HG02759 (cell line): Measurements from ENCODE around the gene FGG.
A peak's percentile ranks its signal among the peaks of the same experiment; 100 is the strongest.

Source experiments
- ATAC-seq: cut with Tn5 transposase; IDR thresholded peaks from one replicate; pipeline ENCODE4 v1.9.1; 2021; ENCODE audit warnings: mild to moderate bottlenecking, moderate library complexity; ENCODE audit not compliant: unreplicated experiment

Gene FGG

DNA sequence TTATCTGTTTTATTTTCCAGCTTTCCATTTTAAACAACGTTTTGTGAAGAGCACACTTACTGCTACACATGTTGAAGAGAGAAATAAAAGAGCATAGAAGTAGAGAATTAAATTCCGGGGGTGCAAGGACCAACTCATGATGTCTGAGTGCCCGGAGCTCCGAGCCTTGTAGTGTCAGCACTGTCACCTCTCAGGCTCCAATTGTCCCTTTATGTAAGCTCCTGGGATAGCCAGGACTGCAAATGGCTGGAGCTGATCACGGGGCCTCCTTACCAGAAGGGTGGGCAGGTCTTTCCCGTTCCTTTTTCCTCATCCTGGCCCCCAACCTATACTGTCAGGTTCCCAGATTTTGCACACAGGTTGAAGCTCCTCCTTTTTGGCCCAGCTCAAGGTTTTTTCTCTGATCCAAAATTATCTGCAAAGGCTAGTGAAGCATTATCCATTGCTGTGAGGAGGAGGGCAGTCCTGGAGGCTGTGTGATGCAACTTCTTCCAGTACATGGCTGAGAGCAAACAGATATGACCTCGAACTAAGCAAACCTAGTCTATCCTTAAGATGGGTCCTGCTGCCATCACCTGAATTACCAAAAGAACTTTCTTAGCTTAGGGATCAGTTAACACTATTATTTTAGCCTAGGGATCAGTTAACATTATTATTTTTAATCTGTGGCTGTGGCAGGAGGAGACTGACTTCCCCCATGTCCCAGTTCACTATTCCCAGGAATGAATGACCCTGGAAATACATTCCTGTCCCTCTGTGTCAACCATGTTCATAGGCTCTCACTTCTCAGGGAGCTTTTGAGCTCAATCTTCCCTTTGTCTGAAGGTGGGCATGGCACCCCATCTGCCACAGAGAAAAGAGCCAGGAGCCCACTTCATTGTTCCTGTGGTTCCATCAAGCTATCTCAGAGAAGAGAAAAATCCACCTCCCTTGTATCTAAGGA, at the start of gene FGG:
TSS of gene FGG (minus strand) at position 185 of the 943 bp plus-strand sequence. CDS start at position 138, 47 bp downstream.
- no peak for ATAC-seq

DNA sequence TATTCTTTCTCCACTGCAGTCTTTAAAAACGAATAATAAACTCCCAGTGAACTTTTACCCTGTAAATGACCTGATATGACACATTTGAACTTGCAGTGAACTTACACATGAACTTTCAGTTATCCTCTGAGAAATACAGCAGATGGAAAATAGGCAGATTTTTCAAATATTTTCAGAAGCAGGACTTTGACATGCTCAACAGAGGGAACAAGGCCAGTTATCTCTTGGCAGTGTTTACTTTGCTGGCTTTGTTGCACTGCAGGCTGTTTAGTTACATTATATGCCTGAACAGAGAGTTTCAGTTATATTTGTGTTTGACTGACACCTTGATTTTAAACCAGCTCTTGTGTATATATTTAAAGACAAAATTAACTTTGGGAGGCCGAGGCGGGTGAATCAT, 47.6 kb upstream of the FGG start:
- ATAC-seq = no peak

DNA sequence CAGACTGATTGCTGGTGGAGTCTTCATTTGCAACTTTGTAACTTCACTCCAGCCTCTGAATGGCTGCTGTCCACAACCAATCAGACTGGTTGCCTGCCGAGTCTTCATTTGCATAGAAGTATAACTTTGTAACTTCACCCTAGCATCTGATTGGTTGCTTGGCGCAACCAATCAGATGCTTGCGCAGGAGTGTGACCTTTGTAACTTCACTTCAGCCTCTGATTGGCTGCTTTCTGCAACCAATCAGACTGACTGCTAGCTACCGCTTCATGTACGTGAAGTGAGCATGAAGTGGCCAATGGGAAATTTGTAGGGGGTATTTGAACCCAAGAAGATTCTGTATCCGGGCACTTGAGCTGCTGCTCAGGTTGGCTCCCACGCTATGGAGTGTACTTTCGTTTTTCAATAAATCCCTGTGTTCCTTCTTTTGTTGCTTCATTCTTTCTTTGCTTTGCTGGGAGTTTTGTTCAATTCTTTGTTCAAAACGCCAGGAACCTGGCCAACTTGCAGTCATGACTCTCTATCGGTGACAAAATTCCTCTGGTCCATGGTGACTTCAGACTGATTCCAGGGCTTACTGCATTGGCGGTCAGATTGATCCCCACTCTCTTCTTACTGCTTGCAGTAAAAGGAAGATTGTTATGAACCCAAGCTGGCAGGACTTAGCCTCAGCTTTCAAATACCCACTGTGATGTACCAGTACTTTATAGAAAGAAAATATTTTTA, 46.4 kb upstream of the FGG start:
- no peak for ATAC-seq

DNA sequence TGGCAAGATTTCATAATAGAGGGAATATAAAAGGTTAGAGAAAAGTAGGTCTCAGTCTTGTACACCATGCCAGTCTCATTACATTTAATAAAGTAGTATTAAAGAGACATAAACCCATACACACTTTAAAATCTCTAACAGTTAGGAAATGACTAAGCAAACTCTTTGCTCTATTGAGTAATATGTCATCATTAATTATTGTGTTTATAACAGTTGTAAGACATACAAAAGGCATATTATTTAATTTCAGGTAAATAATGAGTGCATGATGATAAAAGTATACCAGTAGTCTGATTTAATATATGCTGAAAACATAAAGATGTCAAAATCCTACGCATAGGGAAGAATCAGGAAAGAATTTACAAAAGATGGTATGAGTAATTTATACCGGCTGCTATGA, 31.0 kb upstream of the FGG start:
- no peak for ATAC-seq

DNA sequence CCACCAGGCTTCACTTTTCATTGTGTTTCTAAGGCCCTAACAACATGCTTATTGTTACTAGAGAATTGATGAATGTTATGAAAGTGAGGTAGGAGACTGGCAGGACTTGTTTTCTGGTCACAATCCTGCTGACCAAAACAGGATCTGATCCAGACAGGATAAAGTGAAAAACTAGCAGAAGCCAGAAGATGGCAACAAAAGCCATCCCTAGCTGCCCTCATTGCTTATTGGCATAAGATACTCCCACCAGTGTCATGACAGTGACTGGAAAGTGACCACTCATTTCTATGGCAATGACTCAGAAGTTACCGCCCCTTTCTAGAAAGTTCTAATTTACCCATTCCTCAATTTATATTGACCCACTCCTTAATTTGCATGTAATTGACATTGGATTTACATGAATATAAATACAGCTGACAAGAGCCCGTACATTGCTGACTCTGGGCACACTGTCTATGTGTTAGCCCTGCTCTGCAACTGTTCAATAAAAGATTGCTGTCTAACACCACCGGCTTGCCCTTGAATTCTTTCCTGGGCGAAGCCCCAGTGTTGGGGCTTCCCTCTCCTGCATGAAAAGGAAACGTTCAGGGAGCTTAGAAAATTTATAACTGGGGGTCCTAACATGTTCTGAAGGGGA, 30.0 kb upstream of the FGG start:
- ATAC-seq = no peak

DNA sequence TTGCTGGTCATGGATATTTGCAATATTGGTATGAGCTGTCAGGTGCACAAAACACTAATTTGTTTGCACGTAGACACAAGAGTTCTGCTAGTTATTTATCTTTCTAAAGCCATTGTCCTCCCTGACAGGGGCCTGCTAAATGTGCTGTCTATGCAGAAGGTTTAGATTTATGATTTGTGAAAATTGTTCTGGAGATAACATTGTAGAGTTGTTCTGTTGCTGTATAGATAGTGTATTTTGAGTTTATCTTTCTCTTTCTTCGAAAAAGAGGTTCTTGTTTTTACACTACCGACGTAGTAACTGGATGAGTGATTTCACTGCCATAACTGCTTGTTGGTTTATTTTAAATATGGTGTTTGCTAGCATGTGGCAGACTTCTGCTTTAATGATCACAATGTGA, 28.5 kb upstream of the FGG start:
- no peak for ATAC-seq

DNA sequence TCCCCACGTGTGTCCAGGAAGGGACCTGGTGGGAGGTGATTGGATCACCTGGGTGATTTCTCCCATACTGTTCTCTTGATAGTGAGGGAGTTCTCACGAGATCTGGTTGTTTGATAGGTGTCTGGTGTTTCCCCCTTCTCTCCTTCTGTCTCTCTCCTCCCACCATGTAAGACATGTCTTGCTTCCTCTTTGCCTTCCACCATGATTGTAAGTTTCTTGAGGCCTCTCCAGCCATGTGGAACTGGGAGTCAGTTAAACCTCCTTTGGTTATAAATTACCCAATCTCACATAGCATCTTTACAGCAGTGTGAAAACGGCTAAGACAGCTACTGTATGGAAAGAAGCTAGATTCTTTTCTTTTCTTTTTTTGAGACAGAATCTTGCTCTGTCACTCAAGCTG, 21.6 kb upstream of the FGG start:
- peak; percentile 60 for ATAC-seq

DNA sequence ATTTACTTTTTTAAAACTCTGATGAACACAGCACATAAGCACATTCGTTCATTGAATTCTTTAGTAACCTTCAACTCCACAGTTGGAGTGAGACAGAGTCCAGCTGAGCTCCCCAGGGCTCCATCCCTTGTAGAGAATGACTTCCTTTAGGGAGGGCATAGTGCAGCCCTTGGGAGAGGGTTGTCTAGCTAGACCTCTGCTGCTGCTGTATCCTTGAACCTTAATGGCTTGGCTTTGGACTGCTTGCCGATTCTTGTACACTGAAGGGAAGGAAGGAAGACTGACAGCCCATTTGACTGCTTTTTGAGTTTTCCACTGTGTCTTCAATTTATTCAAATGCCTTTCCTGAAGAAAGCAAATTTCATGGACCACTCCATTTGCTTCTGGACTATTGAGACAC, 19.4 kb upstream of the FGG start:
- no peak for ATAC-seq

DNA sequence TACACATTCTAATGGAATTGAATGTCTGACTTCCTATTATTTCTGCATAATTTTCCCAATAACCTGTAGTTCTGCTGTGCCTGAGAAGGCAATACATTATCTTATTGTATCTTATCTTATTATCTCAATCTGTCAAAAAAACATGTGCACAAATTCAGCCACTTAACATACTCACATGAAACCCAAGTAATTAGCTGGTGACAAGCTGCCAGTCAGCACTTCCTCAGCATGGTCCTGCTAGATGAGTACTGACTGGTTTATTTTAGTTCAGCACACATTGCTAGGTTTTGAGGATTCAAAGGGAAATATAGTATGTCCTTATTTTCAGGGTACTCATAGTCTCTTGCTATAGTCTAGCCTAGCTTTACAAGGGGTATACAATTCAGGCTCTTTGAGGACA, 17.9 kb upstream of the FGG start:
- no peak for ATAC-seq

DNA sequence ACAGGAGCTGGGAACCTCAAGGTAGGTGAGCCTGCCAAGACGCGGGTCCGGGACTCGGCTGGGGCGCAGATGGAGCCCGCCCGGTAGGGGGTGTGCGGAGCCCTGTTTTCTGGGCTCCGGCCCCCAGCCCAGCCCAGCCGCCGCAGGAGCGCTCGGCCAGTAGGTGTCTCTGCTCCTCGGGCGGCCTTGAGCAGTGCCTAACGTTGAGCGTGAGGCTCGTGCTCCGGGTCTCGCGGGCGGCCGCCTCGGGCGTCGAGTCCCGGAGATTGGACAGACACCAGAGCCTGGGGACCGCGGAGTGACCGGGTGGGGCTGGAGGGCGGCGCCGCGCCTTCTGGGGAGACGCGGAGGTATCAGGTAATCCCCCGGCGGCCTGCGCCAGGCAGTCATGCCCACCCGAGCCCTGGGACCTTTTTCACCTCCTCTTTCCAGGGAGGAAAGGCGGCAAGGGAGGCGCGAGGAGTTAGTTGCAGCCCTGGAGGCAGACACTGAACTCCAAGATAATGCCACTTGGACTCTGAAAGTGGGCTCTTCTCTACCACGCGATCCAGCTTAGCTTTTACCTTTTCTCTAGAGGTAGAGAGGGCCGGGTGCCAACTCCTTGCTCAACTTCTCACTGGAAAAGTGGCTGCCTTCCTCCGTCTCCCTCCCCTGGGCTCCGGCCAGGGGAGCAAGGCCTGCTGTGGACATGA, 14.5 kb upstream of the FGG start:
- ATAC-seq = peak; percentile 99

DNA sequence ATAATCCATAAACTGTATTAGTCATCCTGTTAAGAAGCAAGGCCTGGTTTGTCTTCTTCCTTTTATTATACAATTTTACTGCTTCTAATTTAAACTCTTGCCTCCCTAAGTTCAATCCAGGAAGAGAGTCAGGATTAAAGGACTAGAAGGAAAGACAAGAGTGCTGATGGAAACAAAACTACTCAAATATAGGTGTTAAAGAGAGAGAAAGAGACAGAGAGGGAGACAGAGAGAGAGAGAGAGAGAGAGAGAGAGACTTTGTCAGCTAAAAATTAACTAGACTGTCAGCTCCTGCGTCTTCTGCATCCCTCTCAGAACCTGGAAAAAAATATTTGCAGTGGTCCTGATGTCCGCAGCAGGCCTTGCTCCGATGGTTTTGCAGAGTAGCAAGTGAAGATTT, 13.5 kb upstream of the FGG start:
- no peak for ATAC-seq

DNA sequence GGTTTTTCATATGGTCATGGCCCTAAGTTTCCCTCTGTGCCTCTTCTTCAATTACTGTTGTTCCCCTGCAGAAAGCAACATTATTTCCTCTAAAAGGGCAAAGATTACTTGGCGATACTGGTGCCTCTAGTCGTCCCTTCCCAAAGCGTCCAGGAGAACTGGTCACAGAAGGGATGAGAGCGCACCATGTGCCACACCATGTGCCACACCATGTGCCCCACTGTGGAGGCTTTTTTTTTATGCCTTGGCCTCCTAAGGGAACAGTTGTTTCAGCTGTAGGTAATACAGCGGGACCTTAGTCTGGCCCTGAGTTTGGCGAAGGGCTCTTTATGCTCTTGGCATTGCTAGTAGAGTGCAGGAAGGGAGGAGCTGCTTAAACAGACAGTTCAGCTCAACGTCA, 11.5 kb upstream of the FGG start:
- no peak for ATAC-seq

DNA sequence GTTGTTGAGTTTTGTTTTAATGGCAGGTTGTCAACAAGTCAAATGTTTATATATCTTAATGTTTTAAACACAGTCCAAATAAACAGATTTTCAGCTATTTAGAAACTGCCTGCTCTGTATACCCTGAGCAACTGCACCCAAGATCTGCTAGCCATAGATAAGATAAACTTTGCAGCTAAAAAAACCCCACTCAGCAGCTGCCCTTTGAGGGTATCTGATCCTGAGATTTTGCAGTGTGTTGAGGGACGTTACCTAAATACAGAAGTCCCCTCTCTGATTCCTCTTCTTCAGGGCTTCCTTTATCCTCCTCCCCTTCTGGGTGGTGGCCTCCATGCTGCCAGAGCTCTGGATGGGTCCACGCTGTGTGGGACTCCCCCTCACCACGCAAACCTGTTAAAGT, 11.0 kb upstream of the FGG start:
- no peak for ATAC-seq

DNA sequence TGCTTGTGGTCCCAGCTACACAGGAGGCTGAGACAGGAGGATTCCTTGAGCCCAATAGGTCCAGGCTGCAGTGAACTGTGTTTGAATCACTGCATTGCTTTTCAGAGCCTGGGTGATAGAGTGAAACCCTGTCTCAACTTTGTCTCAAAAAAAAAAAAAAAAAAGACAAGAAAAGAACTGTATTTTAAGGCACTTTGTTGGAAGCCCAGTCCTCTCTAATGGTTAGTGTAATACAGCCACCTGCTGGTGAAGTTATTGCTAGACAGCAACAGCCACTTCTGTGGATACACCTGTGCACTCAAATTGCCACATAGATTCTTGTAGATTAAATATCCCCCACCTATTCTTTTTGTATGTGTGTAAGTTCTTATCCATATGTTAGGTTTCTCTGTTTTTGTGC, 10.1 kb upstream of the FGG start:
- ATAC-seq = peak; percentile 39

DNA sequence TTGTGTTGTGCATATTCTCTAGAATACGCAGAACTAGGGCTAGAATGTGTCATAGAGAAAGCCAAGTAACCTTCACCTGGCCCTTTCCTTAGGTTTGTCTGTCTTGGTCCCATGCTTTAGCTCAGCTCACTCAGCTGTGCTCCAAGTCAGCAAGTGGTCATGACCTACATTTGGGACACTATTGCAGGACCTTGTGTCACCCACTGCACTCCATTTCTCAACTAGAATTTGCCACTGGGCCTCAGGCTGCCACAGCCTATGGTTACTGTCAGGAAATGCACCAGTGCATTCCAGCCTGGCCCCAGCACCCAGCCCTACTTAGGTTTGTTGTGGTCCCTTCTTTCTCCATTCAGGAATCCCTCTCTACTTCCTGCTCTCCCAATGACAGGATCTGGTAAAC, 7.7 kb upstream of the FGG start:
- ATAC-seq = no peak

DNA sequence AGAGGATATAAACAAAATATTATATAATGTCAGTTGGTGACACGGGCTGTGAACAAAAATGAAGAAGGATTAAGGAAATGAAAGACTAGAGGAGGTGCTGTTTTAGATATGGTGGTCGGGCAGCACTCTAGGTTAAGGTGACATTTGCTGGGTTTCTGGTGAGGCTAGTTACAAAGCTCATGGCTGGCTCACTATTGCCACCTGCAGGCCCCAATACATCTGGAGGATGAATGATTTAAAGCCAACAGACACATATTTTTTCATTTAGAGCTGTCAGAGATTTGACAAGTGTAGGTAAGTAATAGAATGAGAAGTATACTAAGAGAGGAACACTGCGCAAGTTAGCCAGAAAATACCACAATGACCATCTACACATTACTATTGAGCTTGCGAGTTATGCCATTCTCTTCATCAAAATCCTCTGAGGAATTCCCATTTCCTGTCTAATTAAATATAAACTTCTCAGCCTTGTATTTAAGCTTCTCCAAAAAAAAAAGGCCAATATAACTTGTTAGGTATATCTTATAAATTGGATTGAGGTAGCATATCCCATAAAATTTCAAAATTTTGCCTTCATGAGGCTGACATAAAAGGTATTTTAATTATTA, 6.4 kb upstream of the FGG start:
- ATAC-seq = peak; percentile 76

DNA sequence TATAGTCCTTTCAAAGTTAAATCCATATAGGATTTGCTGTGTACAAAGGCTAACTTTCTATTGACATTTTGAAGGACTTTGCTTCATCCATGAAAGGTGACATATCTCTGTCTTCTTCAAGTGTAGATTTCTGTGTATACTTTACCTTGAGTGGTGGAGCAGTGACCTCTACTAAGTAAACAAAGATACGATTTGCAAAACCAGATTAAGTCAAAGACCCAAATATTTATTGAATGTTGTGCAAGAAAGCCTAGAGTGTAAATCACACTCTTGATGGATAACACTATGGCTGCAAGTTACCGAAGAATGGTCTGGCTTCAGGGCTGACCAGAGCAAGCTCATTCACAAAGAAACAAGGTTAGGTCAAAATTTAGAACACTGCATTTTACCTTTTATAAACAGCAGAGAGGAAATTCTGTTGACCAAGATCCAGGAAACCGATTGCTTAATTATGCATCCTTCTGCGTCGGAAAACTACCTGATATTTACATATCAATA, 5.4 kb upstream of the FGG start:
- no peak for ATAC-seq

DNA sequence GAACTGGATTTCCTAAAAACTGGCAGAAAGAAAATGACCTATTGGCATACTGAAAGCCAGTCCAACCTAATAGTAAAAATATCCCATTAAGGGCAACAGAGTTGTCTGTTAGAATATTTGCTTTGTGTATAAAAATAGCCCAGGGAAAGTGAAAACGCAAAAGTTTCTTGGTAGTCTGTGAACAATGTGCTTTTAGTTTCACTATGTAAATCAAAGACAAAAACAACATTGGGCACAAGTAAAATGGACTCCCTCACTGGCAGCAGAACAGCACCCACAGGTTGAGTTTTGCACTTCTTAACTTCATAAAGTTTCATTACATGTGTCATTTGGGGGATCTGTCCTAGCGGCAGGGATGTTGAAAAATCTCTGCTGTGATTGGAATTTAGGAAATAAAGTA, 4.3 kb upstream of the FGG start:
- ATAC-seq = peak; percentile 85

DNA sequence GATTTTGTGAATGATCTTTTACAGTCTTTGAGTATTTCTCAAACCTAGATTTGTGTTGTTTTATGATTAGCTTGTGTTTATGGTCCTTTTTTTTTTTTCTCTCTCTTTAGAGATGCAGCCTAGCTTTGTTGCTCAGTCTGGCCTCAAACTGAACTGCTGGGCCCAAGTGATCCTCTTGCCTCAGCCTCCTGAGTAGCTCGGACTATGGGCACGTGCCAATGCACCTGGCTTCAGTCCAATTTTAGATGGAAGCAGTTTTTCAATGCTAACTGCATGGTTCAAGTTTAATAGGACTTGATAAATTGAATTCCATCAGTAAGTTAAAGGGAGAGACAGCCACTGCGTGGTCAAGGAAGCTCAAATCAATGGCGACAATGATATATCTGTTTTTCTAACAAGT, 3.8 kb upstream of the FGG start:
- ATAC-seq = peak; percentile 15

DNA sequence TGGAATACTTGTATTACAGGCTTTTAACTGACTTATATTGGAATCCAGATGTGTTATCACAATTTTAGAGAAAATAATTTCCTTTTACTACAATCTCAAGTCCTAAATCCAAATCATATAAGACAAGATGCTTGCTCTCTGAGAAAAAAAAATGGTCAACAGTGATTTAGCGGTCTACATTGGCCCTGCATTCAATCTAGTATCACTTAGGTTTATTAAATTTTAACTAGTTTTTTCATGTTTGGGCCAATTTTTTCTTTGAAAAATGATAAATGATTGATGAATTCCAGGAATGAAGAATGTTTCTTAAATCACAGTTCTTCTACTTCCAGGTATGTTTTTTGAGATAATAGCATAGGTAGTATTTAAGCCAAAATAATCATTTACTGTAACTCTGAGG, 2.8 kb upstream of the FGG start:
- no peak for ATAC-seq

DNA sequence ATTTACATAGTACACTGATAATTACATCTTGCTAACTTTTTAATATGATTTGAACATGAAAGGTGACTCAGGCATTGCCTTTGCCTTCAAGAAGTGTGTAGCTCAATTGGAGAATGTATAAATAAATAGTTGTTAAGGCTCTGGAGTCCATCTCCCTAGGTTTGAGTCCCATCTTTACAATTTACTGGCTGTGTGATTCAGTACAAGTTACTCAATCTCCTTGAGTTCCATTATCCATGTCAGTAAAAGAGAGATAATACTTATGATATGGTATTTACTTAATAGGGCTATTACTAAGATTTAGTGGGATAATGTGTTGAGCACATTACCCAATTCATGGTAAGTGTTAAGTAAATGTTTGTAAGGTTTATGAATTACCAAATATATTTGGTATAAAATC, 1.9 kb upstream of the FGG start:
- no peak for ATAC-seq
